ENCODE measurements around the gene IFT57. TPM values are rescaled to one million over a fixed set of nuclear protein-coding genes. Genes with fewer than 3 reads are reported as not detected.
A peak's percentile ranks its signal among the peaks of the same experiment; 100 is the strongest.

IFT57 gene
- total and polyA plus RNA-seq, 9 of the 15 experiments (the other 6 are each of a cell fraction or from before 2014, with no cell fraction given), result 1.5 to 20.1 (median 9.9) TPM

GRCh38 chr3:108133858-108134554 is 88.2 kb downstream of the IFT57 start:
- ChIA-PET CTCF (ENCODE audit: low intra/inter-chr PET ratio) (no interaction called here), POLR2A (interaction anchor here (0.6 to 1.7 kb wide), 2 partner anchors 8 to 27 kb away, joined by 3 to 5 read pairs; no protein-coding TSS in a partner anchor)
- H4K20me1 ChIP-seq (replicated peaks; ENCODE audit: control insufficient read depth, insufficient read depth, low read length), result no peaks in the 10 kb centered on the region
- no peak overlapping the region for H3K4me3 ChIP-seq
- FAIRE-seq (no peak), ATAC-seq (peak; percentile 63), DNase-seq (ENCODE audit: extremely low read depth in 1 of 4, low spot score in 3 of 4) (no peak)
- peak overlapping the region; percentile 32; the same call in 1 of the 3 replicates for H3K27ac ChIP-seq (ENCODE audit: extremely low read depth, low read depth, low read length)
- WGBS (ENCODE audit: insufficient coverage, low coverage, missing lambda C conversion rate), result 9% methylated on average over 4 of the region's 5 CpGs
- H2AFZ ChIP-seq (ENCODE audit: low read depth, low read length), result peak overlapping the region; percentile 76
- H3K9me3 ChIP-seq (replicated peaks; ENCODE audit: control insufficient read depth, insufficient read depth, low read depth, low read length), result no peaks in the 10 kb centered on the region
- no peaks in the 10 kb centered on the region for H3K79me2 ChIP-seq (ENCODE audit: control insufficient read depth, insufficient read depth, low read length)
- intact Hi-C loops (cut with micrococcal nuclease), result loop anchor here (5.0 kb wide), 1 partner anchor 37 kb away; no protein-coding TSS in a partner anchor
- BruUV-seq (replicated peaks), result no TSS peak
- peaks cover 0 to 27% of the 10 kb centered on the region in 2 experiments; a peak in 3 of 5 replicates for H3K4me1 ChIP-seq (replicated peaks in 1 of 2; ENCODE audit: control insufficient read depth in 2 of 2, insufficient read depth in 2 of 2, low read length in 2 of 2)
- in situ Hi-C loops (cut with MboI), result no loop called here
- H3K36me3 ChIP-seq (ENCODE audit: control insufficient read depth, insufficient read depth, low read length), result no peaks in the 10 kb centered on the region
- H3K9me1 ChIP-seq (ENCODE audit: control insufficient read depth, insufficient read depth, low read length), result no peaks in the 10 kb centered on the region
- H3K4me2 ChIP-seq (ENCODE audit: insufficient read depth, low read length), result peak overlapping the region; percentile 44
- peak overlapping the region in 1 of 2 experiments; percentile 1; a peak in 1 of 4 replicates for H3K9ac ChIP-seq (ENCODE audit: insufficient read depth in 1 of 2, low read depth in 2 of 2, low read length in 2 of 2)
- no peaks in the 10 kb centered on the region for H3K27me3 ChIP-seq (ENCODE audit: control insufficient read depth in 2 of 2, insufficient read depth in 2 of 2, low read length in 2 of 2)
- no peak for TF ChIP-seq ZNF79 (CRISPR knock-in tag; IDR thresholded peaks at IDR 0.05; ENCODE audit: low read depth)
- 0 out of 2 replicates have a peak, but pooled peaks have one; percentile 14 for TF ChIP-seq SMARCA4 (IDR thresholded peaks at IDR 0.05)
- no peak for TF ChIP-seq TFE3 (CRISPR knock-in tag; IDR thresholded peaks at IDR 0.05)
- TF ChIP-seq ETV6 (IDR thresholded peaks at IDR 0.05; ENCODE audit: borderline replicate concordance in 1 of 2, low read depth in 2 of 2, low read length in 1 of 2), result no peak
- TF ChIP-seq ETV6 (CRISPR knock-in tag; IDR thresholded peaks at IDR 0.05; ENCODE audit: borderline replicate concordance), result no peak
- TF ChIP-seq NELFE (IDR thresholded peaks at IDR 0.05; ENCODE audit: insufficient read depth, insufficient read length), result no peak
